Measurements from ENCODE around the gene RFC1.
"Not testable (repeated sequence)": the region's sequence is repeated elsewhere in the genome, so short reads cannot be mapped to it uniquely, and the experiment has no call there.

RFC1 gene

GRCh38 chr4:39354254-39354552, 12.0 kb downstream of the RFC1 start:
- peak overlapping the region; percentile 69 for H3K4me3 ChIP-seq (ENCODE audit: low read depth, low read length)
- peaks cover 16% of the 10 kb centered on the region for H3K36me3 ChIP-seq (ENCODE audit: insufficient read depth, low read length)
- H3K79me2 ChIP-seq (ENCODE audit: control insufficient read depth, insufficient read depth, low read length, unreplicated experiment) = peaks cover 74% of the 10 kb centered on the region
- no peaks in the 10 kb centered on the region for H3K27me3 ChIP-seq (ENCODE audit: insufficient read depth, low read length)
- H2AFZ ChIP-seq (ENCODE audit: low read length, unreplicated experiment) = no peak overlapping the region
- peaks cover 19% of the 10 kb centered on the region for H3K4me1 ChIP-seq (ENCODE audit: control insufficient read depth, insufficient read depth, low read length, unreplicated experiment)
- peak overlapping the region; percentile 88 for H3K27ac ChIP-seq (ENCODE audit: low read depth, low read length)

- Histone ChIP-seq H3K79me2 (ENCODE audit: control insufficient read depth, insufficient read depth, low read length, unreplicated experiment) (peaks cover 74% of the 10 kb centered on the region), H3K4me1 (ENCODE audit: control insufficient read depth, insufficient read depth, low read length, unreplicated experiment) (peaks cover 24% of the 10 kb centered on the region), H2AFZ (ENCODE audit: low read length, unreplicated experiment) (no peak overlapping the region), H3K27me3 (ENCODE audit: insufficient read depth, low read length) (no peaks in the 10 kb centered on the region), H3K27ac (ENCODE audit: low read depth, low read length) (peak overlapping the region; percentile 88), H3K36me3 (ENCODE audit: insufficient read depth, low read length) (peaks cover 19% of the 10 kb centered on the region), H3K4me3 (ENCODE audit: low read depth, low read length) (peak overlapping the region; percentile 69)
Observed at GRCh38 chr4:39353478-39354253, 12.5 kb downstream of the RFC1 start.

GRCh38 chr4:39353149-39353477, 13.0 kb downstream of the RFC1 start:
- peaks cover 29% of the 10 kb centered on the region for H3K4me1 ChIP-seq (ENCODE audit: control insufficient read depth, insufficient read depth, low read length, unreplicated experiment)
- H3K27ac ChIP-seq (ENCODE audit: low read depth, low read length) = peak overlapping the region; percentile 88
- H2AFZ ChIP-seq (ENCODE audit: low read length, unreplicated experiment); H3K27me3 ChIP-seq (ENCODE audit: insufficient read depth, low read length): not testable (repeated sequence)
- H3K4me3 ChIP-seq (ENCODE audit: low read depth, low read length) = peak overlapping the region; percentile 69
- peaks cover 74% of the 10 kb centered on the region for H3K79me2 ChIP-seq (ENCODE audit: control insufficient read depth, insufficient read depth, low read length, unreplicated experiment)
- peaks cover 19% of the 10 kb centered on the region for H3K36me3 ChIP-seq (ENCODE audit: insufficient read depth, low read length)

- Histone ChIP-seq H2AFZ (ENCODE audit: low read length, unreplicated experiment) (no peak overlapping the region), H3K4me1 (ENCODE audit: control insufficient read depth, insufficient read depth, low read length, unreplicated experiment) (peaks cover 25% of the 10 kb centered on the region), H3K27me3 (ENCODE audit: insufficient read depth, low read length) (no peaks in the 10 kb centered on the region), H3K79me2 (ENCODE audit: control insufficient read depth, insufficient read depth, low read length, unreplicated experiment) (peaks cover 67% of the 10 kb centered on the region), H3K36me3 (ENCODE audit: insufficient read depth, low read length) (peaks cover 32% of the 10 kb centered on the region), H3K4me3 (ENCODE audit: low read depth, low read length) (no peak overlapping the region), H3K27ac (ENCODE audit: low read depth, low read length) (no peak overlapping the region; the same call in 1 of the 2 replicates)
Observed at GRCh38 chr4:39349326-39349725, 16.8 kb downstream of the RFC1 start.

GRCh38 chr4:39348371-39349315, 17.5 kb downstream of the RFC1 start:
- no peak overlapping the region for H3K4me3 ChIP-seq (ENCODE audit: low read depth, low read length)
- H3K4me1 ChIP-seq (ENCODE audit: control insufficient read depth, insufficient read depth, low read length, unreplicated experiment) = peaks cover 21% of the 10 kb centered on the region
- H2AFZ ChIP-seq (ENCODE audit: low read length, unreplicated experiment) = no peak overlapping the region
- H3K36me3 ChIP-seq (ENCODE audit: insufficient read depth, low read length) = peaks cover 33% of the 10 kb centered on the region
- H3K27me3 ChIP-seq (ENCODE audit: insufficient read depth, low read length) = no peaks in the 10 kb centered on the region
- peaks cover 60% of the 10 kb centered on the region for H3K79me2 ChIP-seq (ENCODE audit: control insufficient read depth, insufficient read depth, low read length, unreplicated experiment)
- peak overlapping the region; percentile 22; the same call in 1 of the 2 replicates for H3K27ac ChIP-seq (ENCODE audit: low read depth, low read length)

- peaks cover 50% of the 10 kb centered on the region for H3K79me2 ChIP-seq (ENCODE audit: control insufficient read depth, insufficient read depth, low read length, unreplicated experiment)
- no peak overlapping the region for H2AFZ ChIP-seq (ENCODE audit: low read length, unreplicated experiment)
- H3K36me3 ChIP-seq (ENCODE audit: insufficient read depth, low read length) = peaks cover 43% of the 10 kb centered on the region
- no peaks in the 10 kb centered on the region for H3K27me3 ChIP-seq (ENCODE audit: insufficient read depth, low read length)
- peaks cover 13% of the 10 kb centered on the region for H3K4me1 ChIP-seq (ENCODE audit: control insufficient read depth, insufficient read depth, low read length, unreplicated experiment)
- no peak overlapping the region for H3K27ac ChIP-seq (ENCODE audit: low read depth, low read length)
- no peak overlapping the region for H3K4me3 ChIP-seq (ENCODE audit: low read depth, low read length)
Observed at GRCh38 chr4:39346856-39347519, 19.2 kb downstream of the RFC1 start.

GRCh38 chr4:39342731-39343130, 23.4 kb downstream of the RFC1 start:
- H3K4me3 ChIP-seq (ENCODE audit: low read depth, low read length) = no peak overlapping the region
- H3K79me2 ChIP-seq (ENCODE audit: control insufficient read depth, insufficient read depth, low read length, unreplicated experiment) = peaks cover 42% of the 10 kb centered on the region
- no peaks in the 10 kb centered on the region for H3K27me3 ChIP-seq (ENCODE audit: insufficient read depth, low read length)
- H2AFZ ChIP-seq (ENCODE audit: low read length, unreplicated experiment) = no peak overlapping the region
- H3K27ac ChIP-seq (ENCODE audit: low read depth, low read length) = no peak overlapping the region
- H3K4me1 ChIP-seq (ENCODE audit: control insufficient read depth, insufficient read depth, low read length, unreplicated experiment) = no peaks in the 10 kb centered on the region
- H3K36me3 ChIP-seq (ENCODE audit: insufficient read depth, low read length) = peaks cover 25% of the 10 kb centered on the region

GRCh38 chr4:39341075-39341725, 25.0 kb downstream of the RFC1 start:
- Histone ChIP-seq H2AFZ (ENCODE audit: low read length, unreplicated experiment) (no peak overlapping the region), H3K4me3 (ENCODE audit: low read depth, low read length) (no peak overlapping the region), H3K36me3 (ENCODE audit: insufficient read depth, low read length) (peaks cover 14% of the 10 kb centered on the region; the same call in 1 of the 2 replicates), H3K27me3 (ENCODE audit: insufficient read depth, low read length) (no peaks in the 10 kb centered on the region), H3K27ac (ENCODE audit: low read depth, low read length) (no peak overlapping the region), H3K4me1 (ENCODE audit: control insufficient read depth, insufficient read depth, low read length, unreplicated experiment) (no peaks in the 10 kb centered on the region), H3K79me2 (ENCODE audit: control insufficient read depth, insufficient read depth, low read length, unreplicated experiment) (peaks cover 35% of the 10 kb centered on the region)

- Histone ChIP-seq H3K36me3 (ENCODE audit: insufficient read depth, low read length) (peaks cover 14% of the 10 kb centered on the region; the same call in 1 of the 2 replicates), H3K27ac (ENCODE audit: low read depth, low read length) (no peak overlapping the region), H2AFZ (ENCODE audit: low read length, unreplicated experiment) (no peak overlapping the region), H3K27me3 (ENCODE audit: insufficient read depth, low read length) (no peaks in the 10 kb centered on the region), H3K4me3 (ENCODE audit: low read depth, low read length) (no peak overlapping the region), H3K79me2 (ENCODE audit: control insufficient read depth, insufficient read depth, low read length, unreplicated experiment) (peaks cover 33% of the 10 kb centered on the region), H3K4me1 (ENCODE audit: control insufficient read depth, insufficient read depth, low read length, unreplicated experiment) (no peaks in the 10 kb centered on the region)
Observed at GRCh38 chr4:39339968-39340367, 26.2 kb downstream of the RFC1 start.

- Histone ChIP-seq H3K27ac (ENCODE audit: low read depth, low read length) (no peak overlapping the region), H3K36me3 (ENCODE audit: insufficient read depth, low read length) (peaks cover 9% of the 10 kb centered on the region; the same call in 1 of the 2 replicates), H3K27me3 (ENCODE audit: insufficient read depth, low read length) (no peaks in the 10 kb centered on the region), H3K79me2 (ENCODE audit: control insufficient read depth, insufficient read depth, low read length, unreplicated experiment) (peaks cover 38% of the 10 kb centered on the region), H2AFZ (ENCODE audit: low read length, unreplicated experiment) (no peak overlapping the region), H3K4me1 (ENCODE audit: control insufficient read depth, insufficient read depth, low read length, unreplicated experiment) (no peaks in the 10 kb centered on the region), H3K4me3 (ENCODE audit: low read depth, low read length) (no peak overlapping the region)
Observed at GRCh38 chr4:39337841-39338240, 28.3 kb downstream of the RFC1 start.

Data from ACC112 (cell line).